ENCODE measurements around the gene UCN2. TPM values are rescaled to one million over a fixed set of nuclear protein-coding genes. Genes with fewer than 3 reads are reported as not detected.

The UCN2 gene
- total RNA-seq, 6 experiments from 2014 or later = 4.3 to 6.4 (median 5.0) TPM

- H3K4me3 Mint-ChIP-seq = no peak overlapping the region
- no peaks in the 10 kb centered on the region for H3K4me1 Mint-ChIP-seq (ENCODE audit: low read depth)
- TF ChIP-seq CTCF (IDR thresholded peaks at IDR 0.05) = no peak
- DNase-seq = no peak
- H3K27me3 Mint-ChIP-seq (ENCODE audit: insufficient read depth) = no peaks in the 10 kb centered on the region; the same call in 1 of the 2 replicates
- no peak overlapping the region for H3K27ac Mint-ChIP-seq
- H3K36me3 Mint-ChIP-seq (ENCODE audit: low read depth) = no peaks in the 10 kb centered on the region
- no peaks in the 10 kb centered on the region for H3K9me3 Mint-ChIP-seq
These were observed 47.0 kb downstream of the UCN2 start for GRCh38 chr3:48516571-48516970.

DNA sequence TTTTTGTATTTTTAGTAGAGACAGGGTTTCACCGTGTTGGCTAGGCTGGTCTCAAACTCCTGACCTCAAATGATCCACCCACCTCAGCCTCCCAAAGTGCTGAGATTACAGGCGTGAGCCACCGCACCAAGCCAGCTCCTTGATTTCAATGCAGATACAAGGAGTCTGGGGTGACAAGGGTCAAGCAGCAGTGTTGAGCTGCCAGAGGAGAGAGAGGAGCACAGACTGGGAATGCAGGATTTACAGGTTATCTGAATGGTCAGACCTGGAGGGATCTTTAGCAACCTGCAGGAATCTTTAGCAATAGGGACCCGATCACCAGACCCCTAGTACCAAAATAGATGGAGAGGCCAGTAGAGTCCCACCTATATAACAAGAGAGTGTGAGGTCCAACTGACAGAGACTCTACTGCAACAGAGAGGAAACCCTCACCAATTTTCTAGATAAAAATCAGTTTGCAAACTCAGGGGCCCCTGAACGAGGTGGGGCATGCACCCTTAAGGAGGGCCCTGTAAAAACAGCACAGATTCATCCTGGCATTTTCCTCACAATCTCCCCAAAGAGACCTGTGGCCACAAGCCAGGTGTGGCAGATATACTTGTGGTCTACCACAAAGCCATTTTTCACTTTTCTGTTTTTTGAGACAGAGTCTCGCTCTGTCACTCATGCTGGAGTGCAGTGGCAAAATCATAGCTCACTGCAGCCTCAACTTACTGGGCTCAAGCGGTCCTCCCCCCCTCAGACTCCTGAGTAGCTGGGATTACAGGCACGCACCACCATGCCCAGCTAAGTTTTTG lies 49.0 kb downstream of the UCN2 start:
- no peak overlapping the region for H3K27ac Mint-ChIP-seq
- DNase-seq = no peak
- no peaks in the 10 kb centered on the region for H3K9me3 Mint-ChIP-seq
- H3K4me3 Mint-ChIP-seq = no peak overlapping the region
- no peak for TF ChIP-seq CTCF (IDR thresholded peaks at IDR 0.05)
- no peaks in the 10 kb centered on the region for H3K36me3 Mint-ChIP-seq (ENCODE audit: low read depth)
- H3K4me1 Mint-ChIP-seq (ENCODE audit: low read depth) = no peaks in the 10 kb centered on the region
- peaks cover 2% of the 10 kb centered on the region for H3K27me3 Mint-ChIP-seq (ENCODE audit: insufficient read depth)

Small RNA genes lying within 50 kb of the gene (microRNA-seq; reads per million reads assigned to microRNA genes)
- not detected for gene MIR6823
- gene MIR711 = 2.3 reads per million

Other genes starting within 250 kb of the UCN2 start
- gene SPINK8, start 230.1 kb downstream of the UCN2 start, total RNA-seq (2021; fragmentation: NEBNext Ultra II Directional; extraction: Animal tissue kit (Norgen Biotek cat#: 25700)) = not detected
- gene FBXW12, start 191.6 kb downstream of the UCN2 start, total RNA-seq (2021; fragmentation: NEBNext Ultra II Directional; extraction: Animal tissue kit (Norgen Biotek cat#: 25700)) = not detected
- gene PLXNB1, start 133.7 kb downstream of the UCN2 start, total RNA-seq (2021; fragmentation: NEBNext Ultra II Directional; extraction: Animal tissue kit (Norgen Biotek cat#: 25700)) = 10 to 100 TPM; 11.1 to 15.5 (median 12.8) TPM
- 10 to 100 TPM; 10.1 to 15.3 (median 12.5) TPM for gene CCDC51, start 123.7 kb downstream of the UCN2 start, total RNA-seq (2021; fragmentation: NEBNext Ultra II Directional; extraction: Animal tissue kit (Norgen Biotek cat#: 25700))
- gene TMA7, start 123.5 kb downstream of the UCN2 start, total RNA-seq (2021; fragmentation: NEBNext Ultra II Directional; extraction: Animal tissue kit (Norgen Biotek cat#: 25700)) = 100 to 1,000 TPM; 213 to 341 (median 280) TPM
- gene ATRIP, start 117.0 kb downstream of the UCN2 start, total RNA-seq (2021; fragmentation: NEBNext Ultra II Directional; extraction: Animal tissue kit (Norgen Biotek cat#: 25700)) = 10 to 100 TPM in 1 of 6 experiments, 1 to 10 TPM in 5; 7.0 to 10.5 (median 8.2) TPM
- gene SHISA5, start 59.6 kb downstream of the UCN2 start, total RNA-seq (2021; fragmentation: NEBNext Ultra II Directional; extraction: Animal tissue kit (Norgen Biotek cat#: 25700)) = 100 to 1,000 TPM; 266 to 286 (median 277) TPM
- gene PFKFB4, start 7.0 kb downstream of the UCN2 start, total RNA-seq (2021; fragmentation: NEBNext Ultra II Directional; extraction: Animal tissue kit (Norgen Biotek cat#: 25700)) = 10 to 100 TPM in 1 of 6 experiments, 1 to 10 TPM in 5; 7.5 to 10.5 (median 8.9) TPM
- gene COL7A1, start 31.5 kb upstream of the UCN2 start, total RNA-seq (2021; fragmentation: NEBNext Ultra II Directional; extraction: Animal tissue kit (Norgen Biotek cat#: 25700)) = 100 to 1,000 TPM in 1 of 6 experiments, 10 to 100 TPM in 5; 74.9 to 113 (median 80.8) TPM
- gene UQCRC1, start 45.9 kb upstream of the UCN2 start, total RNA-seq (2021; fragmentation: NEBNext Ultra II Directional; extraction: Animal tissue kit (Norgen Biotek cat#: 25700)) = 100 to 1,000 TPM; 254 to 322 (median 276) TPM
- under 1 TPM in 1 of 6 experiments, not detected in 5; 0.25 TPM for gene TMEM89, start 58.0 kb upstream of the UCN2 start, total RNA-seq (2021; fragmentation: NEBNext Ultra II Directional; extraction: Animal tissue kit (Norgen Biotek cat#: 25700))
- 10 to 100 TPM; 15.1 to 19.6 (median 17.5) TPM for gene SLC26A6, start 71.7 kb upstream of the UCN2 start, total RNA-seq (2021; fragmentation: NEBNext Ultra II Directional; extraction: Animal tissue kit (Norgen Biotek cat#: 25700))
- 1 to 10 TPM; 1.9 to 5.0 (median 3.4) TPM for gene CELSR3, start 99.1 kb upstream of the UCN2 start, total RNA-seq (2021; fragmentation: NEBNext Ultra II Directional; extraction: Animal tissue kit (Norgen Biotek cat#: 25700))
- 10 to 100 TPM; 20.5 to 27.3 (median 23.0) TPM for gene NCKIPSD, start 122.1 kb upstream of the UCN2 start, total RNA-seq (2021; fragmentation: NEBNext Ultra II Directional; extraction: Animal tissue kit (Norgen Biotek cat#: 25700))
- gene IP6K2, start 153.4 kb upstream of the UCN2 start, total RNA-seq (2021; fragmentation: NEBNext Ultra II Directional; extraction: Animal tissue kit (Norgen Biotek cat#: 25700)) = 10 to 100 TPM; 47.4 to 64.6 (median 53.0) TPM